Stromal cell of bone marrow (primary cell): Measurements from ENCODE around the gene CCL13.

Experiments
- DNase-seq: peaks from one replicate; pipeline ENCODE4 v3.0.0-alpha.2; 2012; ENCODE audit warnings: low read depth

CCL13 gene

GRCh38 chr17:34384822-34385605 lies 28.7 kb downstream of the CCL13 start:
- no peak for DNase-seq

DNA sequence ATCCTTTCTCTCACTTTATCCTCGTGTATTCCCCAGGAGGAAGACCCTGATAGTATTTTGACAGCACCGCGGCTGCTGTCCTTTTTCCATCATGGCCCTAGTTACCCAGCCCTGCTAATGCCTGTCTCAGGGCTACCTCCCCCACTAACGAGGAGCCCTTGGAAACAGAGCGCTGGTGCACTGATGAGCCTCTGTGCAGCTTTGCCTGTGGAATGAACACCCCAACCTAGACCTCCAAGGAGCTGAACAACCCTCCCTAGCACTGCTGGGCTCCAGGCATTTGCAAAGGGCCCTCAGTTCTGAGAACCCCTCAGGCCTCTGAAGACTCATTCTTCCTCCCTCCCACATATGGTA lies 30.0 kb downstream of the CCL13 start:
- DNase-seq: no peak

DNA sequence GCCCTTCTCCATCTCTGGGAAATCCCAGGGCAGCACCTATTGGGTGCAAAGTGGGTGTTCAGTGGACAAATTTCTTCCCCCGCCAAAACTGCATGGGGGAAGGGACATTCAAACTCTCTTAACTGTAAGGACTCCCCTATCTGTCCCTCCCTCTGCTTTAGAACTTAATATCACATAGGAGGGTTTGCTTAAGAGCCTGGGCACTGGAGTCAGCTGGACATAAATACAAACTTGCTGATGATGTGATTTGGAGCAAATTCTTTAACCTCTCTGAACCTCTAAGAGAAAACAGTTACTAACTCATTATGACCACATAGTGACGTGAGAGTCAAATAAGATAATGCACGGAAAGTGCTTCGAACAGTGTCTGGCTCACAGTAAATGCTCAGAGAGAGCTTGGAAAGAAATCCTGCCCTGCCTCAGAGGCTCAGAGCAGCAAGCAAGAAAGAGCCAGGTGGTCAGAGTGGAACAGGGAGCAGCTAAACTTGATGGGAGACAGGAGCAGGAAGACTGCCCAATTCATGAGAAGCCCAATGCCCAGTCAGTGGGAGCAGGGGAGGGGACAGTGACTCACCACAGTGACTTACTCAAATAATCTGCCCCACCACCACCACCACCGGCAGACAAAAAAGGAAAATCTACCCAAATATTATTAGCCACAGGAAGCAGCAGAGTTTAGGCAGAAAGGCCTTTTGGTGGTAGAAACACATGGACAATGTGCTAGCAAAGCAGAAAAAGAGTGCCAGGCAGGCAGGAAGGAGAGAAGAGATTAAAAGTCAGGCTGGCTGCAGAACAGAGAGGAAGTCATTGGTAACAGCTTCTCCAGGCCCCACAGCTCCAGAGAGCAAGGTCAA lies 30.6 kb downstream of the CCL13 start:
- DNase-seq: peak; percentile 21

DNA sequence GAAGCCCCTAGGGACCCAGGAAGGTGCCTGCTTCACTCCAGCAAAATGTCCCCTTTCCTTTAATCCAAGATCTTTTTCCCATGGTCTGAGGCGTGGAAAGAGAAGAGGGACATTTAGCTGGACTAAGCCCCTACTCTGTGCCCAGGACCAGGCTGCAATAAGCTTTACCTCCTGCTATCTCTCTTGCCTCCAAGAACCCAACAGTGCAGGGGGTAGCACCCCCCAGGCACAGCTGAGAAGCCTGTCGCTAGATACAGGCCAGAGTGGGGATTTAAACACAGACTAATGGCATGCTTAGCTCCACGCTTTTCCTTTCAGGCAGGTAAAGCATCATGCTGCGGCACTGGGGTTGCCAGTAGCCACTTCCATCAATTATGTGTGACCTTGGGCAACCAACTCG lies 31.3 kb downstream of the CCL13 start:
- DNase-seq: no peak

GRCh38 chr17:34389126-34389750 lies 33.0 kb downstream of the CCL13 start:
- DNase-seq: no peak

DNA sequence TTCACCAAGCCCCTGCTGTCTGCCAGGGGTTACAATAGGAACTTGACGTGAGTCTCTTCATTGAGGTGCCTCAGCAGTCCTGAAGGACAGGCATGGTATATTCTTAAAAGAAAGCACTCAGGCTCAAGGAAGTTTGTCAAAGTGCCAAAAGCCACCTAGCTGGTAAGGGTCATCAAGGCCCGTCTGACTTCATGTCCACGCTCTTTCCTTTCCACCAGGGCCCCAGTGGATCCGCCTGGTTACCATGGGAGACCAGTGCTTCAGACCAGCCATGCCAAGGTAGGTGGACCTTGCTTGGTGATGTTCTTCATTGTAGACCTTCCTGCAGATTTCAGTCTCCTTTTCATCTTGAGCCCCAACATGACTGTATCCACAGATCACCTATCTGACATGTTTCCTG lies 34.4 kb downstream of the CCL13 start:
- DNase-seq: no peak

GRCh38 chr17:34391241-34391640 lies 35.0 kb downstream of the CCL13 start:
- no peak for DNase-seq

- no peak for DNase-seq
Observed at GRCh38 chr17:34393401-34393800, 37.1 kb downstream of the CCL13 start.

DNA sequence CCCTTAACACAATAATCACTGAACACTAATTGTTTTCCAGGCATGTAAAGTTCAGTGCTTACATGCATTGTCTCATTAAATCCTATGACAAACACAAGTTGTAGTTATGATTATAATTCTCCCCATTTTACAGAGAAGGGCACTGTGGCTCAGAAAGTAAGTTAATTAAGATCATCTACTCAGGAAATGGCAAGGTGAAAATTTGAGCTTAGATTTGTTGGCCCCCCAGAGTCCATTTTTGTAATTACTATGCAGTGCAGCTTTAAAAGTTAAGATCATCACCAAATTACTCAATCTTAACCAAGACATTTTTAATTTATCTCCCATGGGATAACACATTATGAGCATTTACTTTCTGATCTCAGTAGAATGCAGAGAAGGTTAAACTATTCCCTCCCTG lies 41.0 kb downstream of the CCL13 start:
- no peak for DNase-seq

DNA sequence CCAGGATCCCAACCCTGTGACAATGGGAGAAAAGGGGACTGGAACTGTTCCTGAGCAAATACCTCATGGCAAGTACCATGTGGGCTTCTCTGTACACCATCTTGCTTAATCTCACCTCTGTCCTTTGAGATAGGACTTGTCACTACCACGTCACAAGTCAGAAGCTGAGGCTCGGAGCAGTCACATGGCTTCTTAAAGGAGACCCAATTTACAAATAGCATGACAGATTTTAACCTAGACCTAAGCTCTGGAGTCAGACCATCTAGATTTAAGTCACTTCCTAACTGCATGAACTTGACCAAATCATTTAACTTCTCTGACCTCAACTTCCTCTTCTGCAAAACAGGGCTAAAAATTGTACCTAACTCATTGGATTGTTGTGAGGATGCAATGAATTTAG lies 42.7 kb downstream of the CCL13 start:
- no peak for DNase-seq

GRCh38 chr17:34399725-34400124 lies 43.4 kb downstream of the CCL13 start:
- DNase-seq: no peak

GRCh38 chr17:34400301-34400931 lies 44.1 kb downstream of the CCL13 start:
- DNase-seq: no peak

GRCh38 chr17:34401165-34401564 lies 44.9 kb downstream of the CCL13 start:
- no peak for DNase-seq

- DNase-seq: no peak
Observed at GRCh38 chr17:34403006-34403405, 46.7 kb downstream of the CCL13 start.

- DNase-seq: no peak
Observed at GRCh38 chr17:34406226-34406625, 49.9 kb downstream of the CCL13 start.
